Measurements from ENCODE around the gene IGFL4. TPM values are rescaled to one million over a fixed set of nuclear protein-coding genes. Genes with fewer than 3 reads are reported as not detected.

The IGFL4 gene
- total and polyA plus RNA-seq, 9 of the 15 experiments (the other 6 are each of a cell fraction or from before 2014, with no cell fraction given), result not detected

DNA sequence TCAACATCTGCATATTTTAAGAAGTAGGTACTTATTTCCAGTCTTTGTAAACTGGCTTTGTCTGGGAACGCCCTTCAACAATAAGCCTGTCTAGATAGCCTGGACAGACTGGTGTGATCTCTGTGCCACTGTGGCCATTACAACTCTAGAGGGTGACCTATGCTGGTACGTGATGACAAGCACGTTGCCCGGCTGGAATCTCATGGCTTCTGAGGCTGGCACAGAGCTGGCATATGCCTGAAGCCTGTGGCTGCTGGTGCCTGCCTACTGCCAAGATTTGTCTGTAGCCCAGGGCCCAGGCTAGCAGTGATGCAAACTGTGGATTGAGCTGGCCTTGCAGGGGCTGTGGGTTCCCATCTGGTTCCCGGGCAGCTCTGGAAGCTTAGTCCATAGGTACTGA lies 49.6 kb upstream of the IGFL4 start (continued):
- TF ChIP-seq, protein P1, sequence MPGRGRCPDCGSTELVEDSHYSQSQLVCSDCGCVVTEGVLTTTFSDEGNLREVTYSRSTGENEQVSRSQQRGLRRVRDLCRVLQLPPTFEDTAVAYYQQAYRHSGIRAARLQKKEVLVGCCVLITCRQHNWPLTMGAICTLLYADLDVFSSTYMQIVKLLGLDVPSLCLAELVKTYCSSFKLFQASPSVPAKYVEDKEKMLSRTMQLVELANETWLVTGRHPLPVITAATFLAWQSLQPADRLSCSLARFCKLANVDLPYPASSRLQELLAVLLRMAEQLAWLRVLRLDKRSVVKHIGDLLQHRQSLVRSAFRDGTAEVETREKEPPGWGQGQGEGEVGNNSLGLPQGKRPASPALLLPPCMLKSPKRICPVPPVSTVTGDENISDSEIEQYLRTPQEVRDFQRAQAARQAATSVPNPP (IDR thresholded peaks at IDR 0.05; ENCODE audit: borderline replicate concordance, insufficient read depth, insufficient read length), result no peak

DNA sequence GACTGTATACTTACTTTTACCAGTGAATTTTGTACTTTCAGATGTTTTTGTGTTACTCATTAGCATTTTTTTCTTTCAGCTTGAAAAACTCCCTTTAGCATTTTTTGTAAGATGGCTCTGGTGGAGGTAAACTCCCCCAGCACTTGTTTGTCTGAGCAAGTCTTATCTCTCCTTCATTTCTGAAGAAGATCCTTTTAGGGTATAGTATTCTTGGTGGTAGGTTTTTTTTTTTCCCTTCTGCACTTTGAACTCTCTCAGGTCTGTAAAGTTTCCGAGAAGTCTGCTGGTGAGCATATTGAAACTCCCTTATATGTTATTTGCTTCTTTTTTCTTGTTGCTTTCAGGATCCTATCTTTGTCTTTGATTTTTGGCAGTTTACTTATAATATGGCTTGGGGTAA lies 48.6 kb upstream of the IGFL4 start:
- Histone ChIP-seq H3K36me3 (ENCODE audit: control insufficient read depth, insufficient read depth, low read length) (no peaks in the 10 kb centered on the region), H3K27me3 (ENCODE audit: control insufficient read depth in 2 of 2, insufficient read depth in 2 of 2, low read length in 2 of 2) (0 out of 5 replicates have a peak, but pooled peaks cover 0 to 3% of the 10 kb centered on the region in 2 experiments), H3K27ac (ENCODE audit: extremely low read depth, low read depth, low read length) (no peak overlapping the region), H3K9me1 (ENCODE audit: control insufficient read depth, insufficient read depth, low read length) (no peaks in the 10 kb centered on the region), H3K4me3 (no peak overlapping the region), H3K9me3 (replicated peaks; ENCODE audit: control insufficient read depth, insufficient read depth, low read depth, low read length) (no peaks in the 10 kb centered on the region; the same call in 1 of the 2 replicates), H3K4me1 (replicated peaks in 1 of 2; ENCODE audit: control insufficient read depth in 2 of 2, insufficient read depth in 2 of 2, low read length in 2 of 2) (no peaks in the 10 kb centered on the region), H4K20me1 (replicated peaks; ENCODE audit: control insufficient read depth, insufficient read depth, low read length) (no peaks in the 10 kb centered on the region), H2AFZ (ENCODE audit: low read depth, low read length) (no peak overlapping the region), H3K79me2 (ENCODE audit: control insufficient read depth, insufficient read depth, low read length) (no peaks in the 10 kb centered on the region), H3K4me2 (ENCODE audit: insufficient read depth, low read length) (no peak overlapping the region), H3K9ac (ENCODE audit: insufficient read depth in 1 of 2, low read depth in 2 of 2, low read length in 2 of 2) (no peak overlapping the region)
- CTCF ChIA-PET (ENCODE audit: low intra/inter-chr PET ratio), result no interaction called here
- 0% methylated on average over 1 of the region's 1 CpG for WGBS (ENCODE audit: insufficient coverage, low coverage, missing lambda C conversion rate)
- FAIRE-seq (no peak), DNase-seq (ENCODE audit: extremely low read depth in 1 of 4, low spot score in 3 of 4) (no peak), ATAC-seq (no peak)
- POLR2A ChIA-PET, result interaction anchor here (0.7 kb wide), 1 partner anchor 50 kb away, joined by 3 read pairs; no protein-coding TSS in a partner anchor
- intact Hi-C loops (cut with micrococcal nuclease), result no loop called here
- in situ Hi-C loops (cut with MboI), result no loop called here
- TF ChIP-seq TCFL5 (CRISPR knock-in tag; conservative IDR thresholded peaks at IDR 0.05) (no peak), PPARD (CRISPR knock-in tag; IDR thresholded peaks at IDR 0.05) (no peak), KHSRP (IDR thresholded peaks at IDR 0.05) (no peak), HIVEP1 (CRISPR knock-in tag; IDR thresholded peaks at IDR 0.05) (no peak), ZNF143 (CRISPR knock-in tag; IDR thresholded peaks at IDR 0.05) (no peak), ETV1 (tag; conservative IDR thresholded peaks at IDR 0.05; ENCODE audit: low read depth) (no peak), MYBL2 (IDR thresholded peaks at IDR 0.05; ENCODE audit: low read depth) (no peak), MYBL2 (CRISPR knock-in tag; IDR thresholded peaks at IDR 0.05; ENCODE audit: borderline replicate concordance) (no peak), POLR2B (IDR thresholded peaks at IDR 0.05; ENCODE audit: low read depth, partially characterized antibody) (no peak)
- TF ChIP-seq, protein P2, sequence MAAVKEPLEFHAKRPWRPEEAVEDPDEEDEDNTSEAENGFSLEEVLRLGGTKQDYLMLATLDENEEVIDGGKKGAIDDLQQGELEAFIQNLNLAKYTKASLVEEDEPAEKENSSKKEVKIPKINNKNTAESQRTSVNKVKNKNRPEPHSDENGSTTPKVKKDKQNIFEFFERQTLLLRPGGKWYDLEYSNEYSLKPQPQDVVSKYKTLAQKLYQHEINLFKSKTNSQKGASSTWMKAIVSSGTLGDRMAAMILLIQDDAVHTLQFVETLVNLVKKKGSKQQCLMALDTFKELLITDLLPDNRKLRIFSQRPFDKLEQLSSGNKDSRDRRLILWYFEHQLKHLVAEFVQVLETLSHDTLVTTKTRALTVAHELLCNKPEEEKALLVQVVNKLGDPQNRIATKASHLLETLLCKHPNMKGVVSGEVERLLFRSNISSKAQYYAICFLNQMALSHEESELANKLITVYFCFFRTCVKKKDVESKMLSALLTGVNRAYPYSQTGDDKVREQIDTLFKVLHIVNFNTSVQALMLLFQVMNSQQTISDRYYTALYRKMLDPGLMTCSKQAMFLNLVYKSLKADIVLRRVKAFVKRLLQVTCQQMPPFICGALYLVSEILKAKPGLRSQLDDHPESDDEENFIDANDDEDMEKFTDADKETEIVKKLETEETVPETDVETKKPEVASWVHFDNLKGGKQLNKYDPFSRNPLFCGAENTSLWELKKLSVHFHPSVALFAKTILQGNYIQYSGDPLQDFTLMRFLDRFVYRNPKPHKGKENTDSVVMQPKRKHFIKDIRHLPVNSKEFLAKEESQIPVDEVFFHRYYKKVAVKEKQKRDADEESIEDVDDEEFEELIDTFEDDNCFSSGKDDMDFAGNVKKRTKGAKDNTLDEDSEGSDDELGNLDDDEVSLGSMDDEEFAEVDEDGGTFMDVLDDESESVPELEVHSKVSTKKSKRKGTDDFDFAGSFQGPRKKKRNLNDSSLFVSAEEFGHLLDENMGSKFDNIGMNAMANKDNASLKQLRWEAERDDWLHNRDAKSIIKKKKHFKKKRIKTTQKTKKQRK (IDR thresholded peaks at IDR 0.05; ENCODE audit: borderline replicate concordance, low read depth, low read length), result no peak
- BruUV-seq (replicated peaks), result no TSS peak
